ENCODE data around the gene INF2.
A peak's percentile ranks its signal among the peaks of the same experiment; 100 is the strongest.

Gene INF2

GRCh38 chr14:104755621-104756020, 66.2 kb downstream of the INF2 start:
- DNase-seq, result no peak

- DNase-seq, result no peak
These were observed 67.2 kb downstream of the INF2 start for GRCh38 chr14:104756477-104757237.

- no peak for DNase-seq
These were observed 67.8 kb downstream of the INF2 start for GRCh38 chr14:104757238-104757585.

- no peak for DNase-seq
These were observed 68.4 kb downstream of the INF2 start for GRCh38 chr14:104757681-104758392.

- DNase-seq, result no peak
These were observed 69.9 kb downstream of the INF2 start for GRCh38 chr14:104758981-104759969.

- DNase-seq, result no peak
These were observed 76.1 kb downstream of the INF2 start for GRCh38 chr14:104765517-104765916.

- no peak for DNase-seq
These were observed 76.9 kb downstream of the INF2 start for GRCh38 chr14:104766256-104766862.

- no peak for DNase-seq
These were observed 77.6 kb downstream of the INF2 start for GRCh38 chr14:104766863-104767633.

- no peak for DNase-seq
These were observed 78.2 kb downstream of the INF2 start for GRCh38 chr14:104767634-104767918.

GRCh38 chr14:104768437-104769323, 79.3 kb downstream of the INF2 start:
- DNase-seq, result peak; percentile 47 to 80

GRCh38 chr14:104769324-104770071, 80.1 kb downstream of the INF2 start:
- DNase-seq, result no peak

GRCh38 chr14:104770072-104770579, 80.7 kb downstream of the INF2 start:
- DNase-seq, result no peak

- DNase-seq, result no peak
These were observed 81.4 kb downstream of the INF2 start for GRCh38 chr14:104770851-104771272.

GRCh38 chr14:104771374-104771773, 82.0 kb downstream of the INF2 start:
- no peak for DNase-seq

Data from bone marrow (tissue), 2 donors.